GM12878 (cell line): ENCODE measurements around the gene SYNGR2. TPM values are rescaled to one million over a fixed set of nuclear protein-coding genes. Genes with fewer than 3 reads are reported as not detected.
A peak's percentile ranks its signal among the peaks of the same experiment; 100 is the strongest.

ENCODE experiments used
- ATAC-seq: fragments of 200-7000 bp; cut with Tn5 transposase; 3 replicates; pipeline ENCODE4 v1.9.1; 2020; ENCODE audit warnings: mild to moderate bottlenecking, moderate library complexity
- BruUV-seq: library from RNA; stranded (reverse); fragments of 400-500 nt; replicated peaks from 2 replicates; lab custom pipeline; 2021; lab: Mats Ljungman, UMichigan
- CTCF ChIA-PET: fragments of 300-600 bp; sonication (Branson Sonifier 250); formaldehyde crosslinking; extraction: SDS; loops from one replicate; lab custom pipeline; 2021; ENCODE audit warnings: inconsistent platforms; lab: Yijun Ruan, JAX
- POLR2A ChIA-PET: fragments of 350-600 bp; formaldehyde crosslinking; extraction: SDS; loops from one replicate; lab custom pipeline; 2021; ENCODE audit warnings: inconsistent platforms; lab: Charles Lee
- RAD21 ChIA-PET: fragments of 300-600 bp; sonication (Branson Sonifier 250); formaldehyde crosslinking; loops from one replicate; lab custom pipeline; 2023; ENCODE audit warnings: antibody characterized with exemption; ENCODE audit not compliant: unreplicated experiment; lab: Charles Lee
- SMC1A ChIA-PET: fragments of 300-600 bp; sonication (Branson Sonifier 250); formaldehyde crosslinking; loops from one replicate; lab custom pipeline; 2023; ENCODE audit not compliant: unreplicated experiment, uncharacterized antibody; lab: Charles Lee
- DNase-seq: peaks from one replicate; pipeline ENCODE4 v3.0.0-alpha.2; 2011; ENCODE audit warnings: low read depth, low spot score
- FAIRE-seq: peaks from 3 replicates; lab custom pipeline; 2011; peaks lifted over from hg19 to GRCh38; lab: Jason Lieb, UNC
- H2AFZ ChIP-seq: 2 replicates; pipeline ENCODE4 v1.6.0; 2011; ENCODE audit warnings: low read depth, low read length, control low read depth; ENCODE audit not compliant: control insufficient read depth
- H3K27ac ChIP-seq: 2 replicates; pipeline ENCODE4 v1.5.1; 2011; ENCODE audit warnings: control low read depth; ENCODE audit not compliant: control insufficient read depth, insufficient read depth
- H3K27me3 ChIP-seq, 2 experiments: replicated peaks in 1 of 2; 2 replicates each; pipeline versions ENCODE4 v1.6.0 to v1.6.1; 2011; ENCODE audit warnings: low read length in 1 of 2; ENCODE audit not compliant: control insufficient read depth in 2 of 2, insufficient read depth in 2 of 2
- H3K36me3 ChIP-seq, 2 experiments: 2 replicates each; pipeline ENCODE4 v1.5.1; 2011; ENCODE audit warnings: low read length in 1 of 2; ENCODE audit not compliant: control insufficient read depth in 2 of 2, insufficient read depth in 2 of 2
- H3K4me1 ChIP-seq: 2 replicates; pipeline ENCODE4 v1.6.1; 2011; ENCODE audit warnings: mild to moderate bottlenecking, low read length, moderate library complexity, mixed read lengths; ENCODE audit not compliant: control insufficient read depth, insufficient read depth
- H3K4me2 ChIP-seq: 2 replicates; pipeline ENCODE4 v1.6.0; 2011; ENCODE audit warnings: control low read depth; ENCODE audit not compliant: control insufficient read depth, insufficient read depth
- H3K4me3 ChIP-seq: fragments of 200-600 bp; sonication (generic); 2 replicates; pipeline ENCODE4 v1.5.1; 2016
- H3K79me2 ChIP-seq: 2 replicates; pipeline ENCODE4 v1.6.0; 2011; ENCODE audit warnings: low read length; ENCODE audit not compliant: control insufficient read depth, insufficient read depth
- H3K9ac ChIP-seq: 2 replicates; pipeline ENCODE4 v1.8.0; 2011; ENCODE audit warnings: low read length, control low read depth, mixed read lengths; ENCODE audit not compliant: control insufficient read depth, insufficient read depth
- H3K9me3 ChIP-seq: replicated peaks from 3 replicates; pipeline ENCODE4 v1.5.1; 2011; ENCODE audit warnings: mild to moderate bottlenecking, low read length; ENCODE audit not compliant: control insufficient read depth, insufficient read depth
- H4K20me1 ChIP-seq: 2 replicates; pipeline ENCODE4 v1.6.0; 2011; ENCODE audit not compliant: control insufficient read depth, insufficient read depth
- LARP7 ChIP-seq: fragments of 450-650 bp; IDR thresholded peaks from 2 replicates; pipeline ENCODE4 v1.6.1; 2017; ENCODE audit warnings: mild to moderate bottlenecking
- NR2C1 ChIP-seq: fragments of 450-650 bp; IDR thresholded peaks from 2 replicates; pipeline ENCODE4 v1.6.1; 2017; ENCODE audit warnings: antibody characterized with exemption, mild to moderate bottlenecking, moderate library complexity
- POU2F2 ChIP-seq: IDR thresholded peaks from 3 replicates; pipeline ENCODE4 v1.6.1; 2011; ENCODE audit warnings: low read depth, mild to moderate bottlenecking, low read length, borderline replicate concordance
- WGBS: methylation state at CpG from one replicate; pipeline ENCODE4 v1.1.6; 2016; ENCODE audit warnings: low lambda C conversion rate; ENCODE audit not compliant: insufficient replicate concordance, insufficient coverage; ENCODE audit errors: missing lambda C conversion rate; 5-methylcytosine and 5-hydroxymethylcytosine counted together
- in situ Hi-C: fragments of 300-500 bp; cut with MboI; formaldehyde crosslinking; loops from 9 replicates; pipeline ENCODE4 v1.14.3; 2018; ENCODE audit warnings: mixed read lengths
- intact Hi-C: fragments of 100-400 bp; cut with micrococcal nuclease; formaldehyde crosslinking; loops from one replicate; pipeline ENCODE4 v1.14.2; 2022; ENCODE audit not compliant: unreplicated experiment
- polyA plus RNA-seq, 11 experiments: library from polyadenylated mRNA; depleted of rRNA in 4 of 11; unstranded in 6 of 11; stranded (reverse) in 5 of 11; fragments of >200 nt; fragmentation: Nextera tagmentation in 4 of 11; fragmentation: Illumina TruSeq in 1 of 11; extraction: Ambion mirVana in 4 of 11; extraction: Trizol in 1 of 11; gene quantifications; 1 replicate in 1 of 11; 2 replicates in 10 of 11; pipeline versions ENCODE4 v1.2.1 to v1.2.3, GENCODE V29; 2011 to 2016; ENCODE audit warnings: inconsistent platforms in 2 of 11, missing spikeins in 2 of 11, low read depth in 1 of 11
- total RNA-seq, 4 experiments: library from RNA; depleted of rRNA in 3 of 4; stranded (reverse); fragments of >200 nt in 3 of 4; fragmentation: Illumina TruSeq in 1 of 4; extraction: Trizol in 1 of 4; gene quantifications; 2 replicates each; pipeline versions ENCODE4 v1.2.1 to v1.2.3, GENCODE V29; 2013 to 2021
- TF ChIP-seq, protein P1 (sequence below): fragments of 450-650 bp; IDR thresholded peaks from 2 replicates; pipeline ENCODE4 v1.6.1; 2016; ENCODE audit warnings: mild to moderate bottlenecking

SYNGR2 gene
- total and polyA plus RNA-seq, 10 of the 15 experiments (the other 5 are each of a cell fraction or from before 2014, with no cell fraction given): 4.4 to 529 (median 261) TPM

DNA sequence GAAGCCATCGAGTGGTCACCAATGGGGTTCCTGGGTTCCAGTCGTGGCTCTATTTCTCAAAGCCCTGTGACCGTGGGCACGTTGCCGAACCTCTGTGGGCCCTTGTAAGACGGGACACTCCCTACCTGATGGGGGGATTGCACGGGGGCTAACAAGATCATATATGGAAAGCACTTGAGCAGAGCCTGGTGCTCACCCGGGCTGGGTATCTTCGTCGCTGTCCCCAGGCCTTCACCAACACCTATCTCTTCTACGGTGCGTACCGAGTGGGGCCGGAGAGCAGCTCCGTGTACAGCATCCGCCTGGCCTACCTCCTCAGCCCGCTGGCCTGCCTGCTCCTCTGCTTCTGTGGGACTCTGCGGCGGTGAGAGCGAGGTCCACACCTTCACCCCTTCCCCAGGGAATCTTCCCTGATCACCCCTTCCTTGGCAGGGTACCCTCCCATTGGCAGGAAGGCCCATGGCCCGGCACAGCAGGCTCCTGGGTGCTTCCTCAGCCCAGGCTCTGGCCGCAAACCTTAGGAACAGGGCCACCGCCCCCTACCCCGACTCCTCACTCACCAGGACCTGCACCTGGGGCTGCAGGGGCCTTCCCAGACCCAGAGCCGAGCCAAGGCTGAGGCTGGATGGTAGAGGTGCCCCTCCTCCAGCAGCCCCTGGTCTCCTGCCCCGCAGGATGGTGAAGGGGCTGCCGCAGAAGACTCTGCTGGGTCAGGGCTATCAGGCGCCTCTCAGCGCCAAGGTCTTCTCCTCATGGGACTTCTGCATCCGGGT is 35.0 kb upstream of the SYNGR2 start:
- Histone ChIP-seq H3K4me3 (peak overlapping the region; percentile 94), H3K4me2 (peak overlapping the region; percentile 96), H4K20me1 (no peaks in the 10 kb centered on the region), H3K9ac (peak overlapping the region; percentile 86), H3K79me2 (peaks cover 71% of the 10 kb centered on the region), H3K4me1 (peaks cover 63% of the 10 kb centered on the region), H3K36me3 (peaks cover 13 to 16% of the 10 kb centered on the region in 2 experiments; a peak in 3 of 4 replicates), H2AFZ (no peak overlapping the region), H3K27me3 (no peaks in the 10 kb centered on the region), H3K27ac (peak overlapping the region; percentile 93), H3K9me3 (no peaks in the 10 kb centered on the region)
- in situ Hi-C loops: no loop called here
- RAD21 ChIA-PET: interaction anchor here (1.0 to 6.8 kb wide), 6 partner anchors 8 to 114 kb away, joined by 3 to 83 read pairs (median 6); no protein-coding TSS in a partner anchor
- no TSS peak for BruUV-seq
- FAIRE-seq: no peak
- POLR2A ChIA-PET: interaction anchor here (0.7 to 2.3 kb wide), 7 partner anchors 9 to 53 kb away, joined by 3 to 9 read pairs (median 4); partner anchors contain the start of gene SYNGR2
- TF ChIP-seq, protein P1, sequence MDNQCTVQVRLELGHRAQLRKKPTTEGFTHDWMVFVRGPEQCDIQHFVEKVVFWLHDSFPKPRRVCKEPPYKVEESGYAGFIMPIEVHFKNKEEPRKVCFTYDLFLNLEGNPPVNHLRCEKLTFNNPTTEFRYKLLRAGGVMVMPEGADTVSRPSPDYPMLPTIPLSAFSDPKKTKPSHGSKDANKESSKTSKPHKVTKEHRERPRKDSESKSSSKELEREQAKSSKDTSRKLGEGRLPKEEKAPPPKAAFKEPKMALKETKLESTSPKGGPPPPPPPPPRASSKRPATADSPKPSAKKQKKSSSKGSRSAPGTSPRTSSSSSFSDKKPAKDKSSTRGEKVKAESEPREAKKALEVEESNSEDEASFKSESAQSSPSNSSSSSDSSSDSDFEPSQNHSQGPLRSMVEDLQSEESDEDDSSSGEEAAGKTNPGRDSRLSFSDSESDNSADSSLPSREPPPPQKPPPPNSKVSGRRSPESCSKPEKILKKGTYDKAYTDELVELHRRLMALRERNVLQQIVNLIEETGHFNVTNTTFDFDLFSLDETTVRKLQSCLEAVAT: peak; percentile 96
- TF ChIP-seq NR2C1: no peak
- TF ChIP-seq POU2F2: 0 out of 3 replicates have a peak, but pooled peaks have one; percentile 19
- 0 out of 2 replicates have a peak, but pooled peaks have one; percentile 31 for TF ChIP-seq LARP7
- 56% methylated on average over 30 of the region's 30 CpGs for WGBS
- CTCF ChIA-PET: interaction anchor here (1.3 to 9.5 kb wide), 13 partner anchors 7 to 114 kb away, joined by 3 to 132 read pairs (median 10); partner anchors contain the start of genes C17orf99, SYNGR2 and TMC6
- intact Hi-C loops: no loop called here
- no peak for ATAC-seq
- no peak for DNase-seq
- SMC1A ChIA-PET: interaction anchor here (0.9 to 5.1 kb wide), 3 partner anchors 9 to 42 kb away, joined by 4 to 51 read pairs (median 14); no protein-coding TSS in a partner anchor
